NT2/D1 (cell line): ENCODE results near the gene ZEB1.

ENCODE experiments used
- SUZ12 ChIP-seq: IDR thresholded peaks from 2 replicates; pipeline ENCODE4 v1.6.1; 2011; ENCODE audit not compliant: insufficient read length, insufficient read depth; ENCODE audit errors: extremely low read depth
- YY1 ChIP-seq: IDR thresholded peaks from 2 replicates; pipeline ENCODE4 v1.6.1; 2011; ENCODE audit not compliant: insufficient read length, insufficient read depth
- ZNF274 ChIP-seq: IDR thresholded peaks from 2 replicates; pipeline ENCODE4 v1.6.1; 2011; ENCODE audit warnings: mild to moderate bottlenecking, low read depth, low read length

DNA sequence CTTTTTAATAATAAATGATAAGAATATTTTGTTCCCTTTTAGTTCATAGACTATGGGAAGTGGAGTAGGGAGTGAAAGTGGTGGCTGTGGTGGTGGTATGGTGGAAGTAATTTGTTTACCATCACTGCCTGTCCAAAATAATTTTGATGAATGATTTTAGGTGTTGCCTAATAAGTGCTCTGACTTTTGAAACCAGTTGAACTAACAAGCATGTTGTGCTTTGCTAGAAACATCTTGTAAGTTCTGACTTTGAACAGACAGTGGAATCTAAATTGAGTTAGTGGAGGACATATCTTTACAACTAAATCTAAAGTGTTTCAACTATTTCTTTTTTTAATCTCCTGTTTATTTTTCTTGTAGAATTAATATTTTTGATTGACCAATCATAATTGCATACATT, 49.7 kb downstream of the ZEB1 start:
- no peak for TF ChIP-seq SUZ12
- no peak for TF ChIP-seq YY1
- no peak for TF ChIP-seq ZNF274
